Measurements from ENCODE around the gene IFI30.

The IFI30 gene

DNA sequence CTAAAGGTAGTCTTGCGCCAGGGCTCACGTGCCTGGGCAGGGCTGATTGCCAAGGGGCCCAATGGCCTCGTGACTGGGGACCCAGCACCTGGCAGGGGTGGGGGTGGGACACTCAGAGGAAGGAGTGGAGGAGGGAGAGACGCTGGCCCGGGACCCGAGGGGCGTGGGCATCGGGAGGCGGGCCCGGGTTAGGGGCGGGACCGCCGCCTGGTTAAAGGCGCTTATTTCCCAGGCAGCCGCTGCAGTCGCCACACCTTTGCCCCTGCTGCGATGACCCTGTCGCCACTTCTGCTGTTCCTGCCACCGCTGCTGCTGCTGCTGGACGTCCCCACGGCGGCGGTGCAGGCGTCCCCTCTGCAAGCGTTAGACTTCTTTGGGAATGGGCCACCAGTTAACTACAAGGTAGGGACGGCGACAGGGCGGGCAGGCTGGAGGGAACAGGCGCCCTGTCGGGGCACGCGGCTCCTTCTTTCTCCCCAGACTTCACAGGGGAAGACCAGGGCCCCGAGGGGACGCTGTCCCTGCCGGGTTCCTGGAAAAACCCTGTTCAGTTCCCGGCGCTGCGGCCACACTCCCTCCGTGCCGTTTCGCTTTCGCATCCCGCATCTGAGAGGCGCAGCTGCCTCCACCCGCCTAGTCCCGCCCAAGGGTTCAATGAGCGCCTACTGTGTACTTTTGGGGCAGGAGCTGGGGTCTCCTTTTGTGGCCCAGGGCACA is at the start of gene IFI30:
Gene IFI30 (plus strand): TSS at position 242 of the 717 bp plus-strand sequence. CDS start 29 bp downstream, at position 271.
- peak; percentile 17 to 26 for DNase-seq

- DNase-seq, result no peak
These were observed 49.8 kb upstream of the IFI30 start for GRCh38 chr19:18123819-18124218.

- no peak for DNase-seq
These were observed 47.5 kb upstream of the IFI30 start for GRCh38 chr19:18126097-18126496.

DNA sequence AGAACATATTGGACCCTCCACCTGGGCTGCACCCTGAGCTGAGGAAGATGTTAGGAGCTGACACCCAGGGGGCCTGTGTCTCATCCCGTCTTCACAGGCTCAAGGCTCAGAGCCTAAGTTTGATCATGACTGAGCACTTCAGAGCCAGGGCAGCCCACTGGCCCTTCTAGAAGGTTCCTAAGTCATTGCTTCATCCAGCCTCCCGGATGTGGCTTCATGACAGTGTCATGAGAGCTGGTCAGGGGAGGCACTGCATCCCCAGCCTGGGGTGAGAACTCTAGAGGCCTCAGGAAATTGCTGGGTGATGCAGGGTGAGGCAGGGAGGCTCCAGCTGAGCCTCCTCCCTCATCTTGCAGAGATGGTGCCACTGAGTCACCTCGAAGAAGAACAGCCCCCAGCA is 45.6 kb upstream of the IFI30 start:
- DNase-seq, result no peak

GRCh38 chr19:18128805-18129204 is 44.8 kb upstream of the IFI30 start:
- DNase-seq, result no peak

- DNase-seq, result no peak
These were observed 42.9 kb upstream of the IFI30 start for GRCh38 chr19:18130523-18131242.

DNA sequence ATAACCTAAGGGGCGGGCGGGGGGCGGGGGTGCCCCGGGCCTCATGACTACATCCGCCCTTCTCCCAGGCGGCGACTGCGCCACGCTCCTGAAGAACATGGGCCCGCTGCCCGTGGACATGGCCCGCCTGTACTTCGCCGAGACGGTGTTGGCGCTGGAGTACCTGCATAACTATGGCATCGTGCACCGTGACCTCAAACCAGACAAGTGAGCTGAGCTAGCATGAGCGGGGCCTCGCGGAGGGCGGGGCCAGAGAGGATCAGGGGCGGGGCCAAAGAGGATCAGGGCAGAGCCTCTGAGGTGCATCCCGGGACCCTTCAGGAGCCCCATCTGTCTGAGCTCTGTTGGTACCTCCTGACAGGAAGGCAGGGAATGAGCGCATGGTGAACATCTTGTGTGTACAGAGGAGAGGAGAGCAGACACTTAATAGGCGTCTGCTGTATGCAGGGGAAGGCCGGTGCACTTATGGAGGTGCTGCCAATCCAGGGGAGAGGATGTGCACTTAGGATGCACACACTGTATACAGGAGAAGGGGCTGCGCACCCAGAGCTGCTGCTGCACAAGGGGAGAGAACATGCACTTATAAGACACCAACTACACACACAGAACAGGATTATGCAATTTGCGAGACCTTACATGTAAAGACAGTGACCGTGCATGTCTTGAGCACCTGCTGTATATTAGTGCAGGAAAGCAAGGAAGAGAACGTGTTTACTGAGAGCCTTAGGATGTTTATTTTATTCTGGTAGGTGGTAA is 41.6 kb upstream of the IFI30 start:
- DNase-seq, result no peak

GRCh38 chr19:18135712-18136584 is 37.7 kb upstream of the IFI30 start:
- no peak for DNase-seq

DNA sequence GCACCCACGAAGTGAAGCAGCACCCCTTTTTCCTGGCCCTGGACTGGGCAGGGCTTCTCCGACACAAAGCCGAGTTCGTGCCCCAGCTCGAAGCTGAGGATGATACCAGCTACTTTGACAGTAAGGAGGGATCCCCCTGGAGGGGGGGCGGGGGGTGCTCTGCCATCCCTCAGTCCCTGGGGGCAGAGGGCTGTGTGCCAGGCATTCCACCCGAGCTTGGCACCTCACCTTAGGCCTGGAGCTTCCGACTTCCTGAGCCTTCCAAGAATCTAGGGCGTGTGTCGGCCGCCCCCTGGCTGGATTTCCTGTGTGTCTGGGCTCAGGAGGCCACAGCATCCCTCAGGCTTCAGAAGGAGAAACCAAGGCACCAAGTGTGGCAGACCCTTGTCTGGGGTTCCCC is 36.4 kb upstream of the IFI30 start:
- DNase-seq, result no peak

DNA sequence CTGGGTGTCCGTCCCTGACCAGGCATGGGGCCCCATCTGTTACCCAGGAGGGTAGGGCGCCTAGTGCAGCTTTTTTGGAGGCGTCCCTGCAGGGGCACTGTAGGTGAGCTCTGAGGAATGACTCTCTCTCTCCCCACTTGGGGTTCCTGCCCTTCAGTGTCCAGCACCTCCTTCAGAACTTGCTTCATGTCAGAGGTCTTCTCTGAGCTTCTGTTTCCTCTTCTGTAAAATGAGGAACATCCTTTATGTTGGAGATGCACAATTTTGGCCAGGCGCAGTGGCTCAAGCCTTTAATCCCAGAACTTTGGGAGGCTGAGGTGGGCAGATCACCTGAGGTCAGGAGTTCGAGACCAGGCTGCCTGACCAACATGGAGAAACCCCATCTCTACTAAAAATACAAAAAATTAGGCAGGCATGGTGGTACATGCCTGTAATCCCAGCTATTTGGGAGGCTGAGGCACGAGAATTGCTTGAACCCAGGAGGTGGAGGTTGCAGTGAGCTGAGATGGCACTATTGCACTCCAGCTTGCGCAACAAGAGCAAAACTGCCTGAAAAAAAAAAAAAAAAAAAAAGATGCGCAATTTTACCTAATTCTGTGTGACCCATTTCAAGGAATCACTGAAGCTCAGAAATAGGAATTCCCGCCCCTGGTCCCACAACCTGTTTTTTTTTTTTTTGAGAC is 35.8 kb upstream of the IFI30 start:
- no peak for DNase-seq

DNA sequence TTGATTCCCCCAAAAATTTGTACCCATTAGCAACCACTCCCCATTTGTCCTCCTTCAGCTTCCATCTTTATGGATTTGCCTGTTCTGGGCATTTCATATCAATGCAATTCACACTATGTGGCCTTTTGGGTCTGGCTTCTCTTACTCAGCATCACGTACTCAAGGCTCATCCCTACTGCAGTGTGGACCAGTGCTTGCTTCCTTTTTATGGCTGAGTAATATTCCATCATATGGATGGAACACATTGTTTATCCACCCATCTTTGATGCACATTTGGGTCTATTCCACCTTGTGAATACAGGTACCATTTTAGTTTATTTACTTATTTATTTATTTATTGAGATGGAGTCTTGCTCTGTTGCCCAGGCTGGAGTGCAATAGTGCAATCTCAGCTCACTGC is 33.1 kb upstream of the IFI30 start:
- no peak for DNase-seq

DNA sequence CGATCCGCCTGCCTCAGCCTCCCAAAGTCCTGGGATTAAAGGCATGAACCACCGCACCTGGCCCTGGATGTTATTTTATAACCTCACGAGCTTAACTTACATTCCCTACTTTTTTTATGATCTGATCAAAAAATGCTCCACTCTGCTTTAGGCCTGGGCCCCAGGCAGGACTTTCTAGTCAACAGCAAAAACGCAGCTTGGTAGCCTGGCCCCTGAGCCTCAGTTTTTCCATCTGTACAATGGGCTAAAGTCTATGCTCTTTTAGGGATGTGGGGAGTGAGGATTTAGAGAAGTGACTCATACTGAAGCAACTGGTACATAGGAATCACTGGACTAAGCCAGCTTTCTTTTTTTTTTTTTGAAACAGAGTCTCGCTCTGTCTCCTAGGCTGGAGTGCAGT is 32.6 kb upstream of the IFI30 start:
- DNase-seq, result no peak

GRCh38 chr19:18143902-18144301 is 29.7 kb upstream of the IFI30 start:
- no peak for DNase-seq

- no peak for DNase-seq
These were observed 29.3 kb upstream of the IFI30 start for GRCh38 chr19:18144361-18144760.

DNA sequence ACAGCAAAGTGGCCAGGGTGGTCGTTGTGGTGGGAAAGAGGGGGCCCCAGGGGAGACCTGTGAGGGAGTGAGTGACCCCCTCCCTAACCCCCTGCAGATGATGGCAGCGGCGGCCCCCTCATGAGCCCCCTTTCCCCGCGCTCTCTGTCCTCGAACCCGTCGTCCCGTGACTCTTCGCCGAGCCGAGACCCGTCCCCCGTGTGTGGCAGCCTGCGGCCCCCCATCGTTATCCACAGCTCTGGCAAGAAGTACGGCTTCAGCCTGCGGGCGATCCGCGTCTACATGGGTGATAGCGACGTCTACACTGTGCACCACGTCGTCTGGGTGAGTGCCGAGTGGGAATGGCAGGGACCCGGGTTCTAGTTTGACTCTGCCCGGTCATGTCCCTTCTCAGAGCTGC is 28.7 kb upstream of the IFI30 start:
- DNase-seq, result no peak

DNA sequence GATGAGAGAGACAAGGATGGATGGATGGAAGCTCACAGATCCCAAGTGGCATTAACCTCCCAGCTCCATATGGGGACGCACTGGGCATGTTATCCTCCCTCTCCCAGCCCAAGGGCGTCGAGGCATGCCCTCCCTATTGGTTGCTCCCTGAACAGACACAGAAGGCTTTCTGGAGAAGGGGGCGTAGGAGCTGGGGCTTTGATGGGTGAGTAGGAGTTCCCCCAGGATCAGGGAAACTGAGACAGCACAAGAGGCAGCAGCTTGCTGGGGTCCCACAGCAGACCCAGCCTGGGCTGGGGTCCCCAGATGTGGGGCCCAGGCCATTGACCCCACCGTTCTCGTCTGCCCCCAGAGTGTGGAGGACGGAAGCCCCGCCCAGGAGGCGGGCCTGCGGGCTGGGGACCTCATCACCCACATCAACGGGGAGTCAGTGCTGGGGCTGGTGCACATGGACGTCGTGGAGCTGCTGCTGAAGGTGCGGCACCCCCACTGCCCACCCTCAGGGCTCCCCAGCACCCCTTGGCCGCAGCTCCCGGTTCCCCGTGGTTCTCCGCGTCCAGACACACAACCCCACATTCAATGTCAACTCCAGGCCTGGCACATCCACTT is 28.1 kb upstream of the IFI30 start:
- DNase-seq, result no peak

DNA sequence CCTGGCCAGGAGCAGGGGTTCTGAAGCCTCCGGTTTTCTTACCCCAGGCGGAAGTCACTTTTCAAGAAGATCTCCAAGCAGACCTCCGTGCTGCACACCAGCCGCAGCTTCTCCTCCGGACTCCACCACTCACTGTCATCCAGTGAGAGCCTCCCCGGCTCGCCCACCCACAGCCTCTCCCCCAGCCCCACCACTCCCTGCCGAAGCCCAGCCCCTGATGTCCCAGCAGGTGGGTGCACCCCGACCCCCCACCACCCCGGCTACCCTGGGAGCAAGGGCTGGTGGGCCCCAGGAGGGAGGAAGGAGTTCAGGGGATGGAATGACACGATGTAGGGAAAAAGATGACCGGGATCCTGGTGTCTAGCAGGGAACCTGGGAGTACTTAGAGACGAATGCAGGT is 26.2 kb upstream of the IFI30 start:
- no peak for DNase-seq

- DNase-seq, result no peak
These were observed 24.0 kb upstream of the IFI30 start for GRCh38 chr19:18149596-18149975.

GRCh38 chr19:18150776-18151624 is 22.6 kb upstream of the IFI30 start:
- DNase-seq, result no peak

GRCh38 chr19:18152442-18152816 is 21.2 kb upstream of the IFI30 start:
- peak; percentile 87 to 91 for DNase-seq
